GM13976 (cell line): Measurements from ENCODE around the gene SKIC8.

Source experiments
- DNase-seq: peaks from one replicate; pipeline ENCODE4 v3.0.0; 2012; ENCODE audit warnings: low spot score
- CTCF ChIP-seq: IDR thresholded peaks from 2 replicates; pipeline ENCODE4 v1.5.1; 2012; ENCODE audit warnings: borderline replicate concordance, mild to moderate bottlenecking; ENCODE audit not compliant: insufficient read depth; ENCODE audit errors: extremely low read depth, missing control alignments, control extremely low read depth
- in situ Hi-C: fragments of 300-500 bp; cut with MboI; formaldehyde crosslinking; loops from one replicate; pipeline ENCODE4 v1.12.0; 2022; ENCODE audit warnings: low sequenced_read_pairs, mixed read lengths, inconsistent platforms; ENCODE audit not compliant: unreplicated experiment

SKIC8 gene

GRCh38 chr15:78341057-78341987 lies 41.9 kb upstream of the SKIC8 start:
- in situ Hi-C loops = no loop called here
- no peak for TF ChIP-seq CTCF

GRCh38 chr15:78340231-78341056 lies 41.0 kb upstream of the SKIC8 start, which contains the start of gene CRABP1:
Gene CRABP1, plus strand, starts transcription at chr15:78340353. Its CDS starts 76 bp downstream, at chr15:78340429.
- no peak for TF ChIP-seq CTCF
- in situ Hi-C loops = no loop called here
- no peak for DNase-seq

More at GRCh38 chr15:78341057-78341987, 41.9 kb upstream of the SKIC8 start:
- DNase-seq = no peak

- TF ChIP-seq CTCF = no peak
- in situ Hi-C loops = no loop called here
- DNase-seq = no peak
Measured at GRCh38 chr15:78339559-78339958, 40.1 kb upstream of the SKIC8 start.

GRCh38 chr15:78338781-78339180 lies 39.4 kb upstream of the SKIC8 start:
- no peak for DNase-seq
- in situ Hi-C loops = no loop called here
- TF ChIP-seq CTCF = no peak

- DNase-seq = no peak
- TF ChIP-seq CTCF = no peak
- in situ Hi-C loops = no loop called here
Measured at GRCh38 chr15:78335985-78336384, 36.6 kb upstream of the SKIC8 start.

GRCh38 chr15:78334845-78335244 lies 35.4 kb upstream of the SKIC8 start:
- no peak for DNase-seq
- in situ Hi-C loops = no loop called here
- TF ChIP-seq CTCF = no peak
